Measurements from ENCODE around the gene GP1BB.

DNA sequence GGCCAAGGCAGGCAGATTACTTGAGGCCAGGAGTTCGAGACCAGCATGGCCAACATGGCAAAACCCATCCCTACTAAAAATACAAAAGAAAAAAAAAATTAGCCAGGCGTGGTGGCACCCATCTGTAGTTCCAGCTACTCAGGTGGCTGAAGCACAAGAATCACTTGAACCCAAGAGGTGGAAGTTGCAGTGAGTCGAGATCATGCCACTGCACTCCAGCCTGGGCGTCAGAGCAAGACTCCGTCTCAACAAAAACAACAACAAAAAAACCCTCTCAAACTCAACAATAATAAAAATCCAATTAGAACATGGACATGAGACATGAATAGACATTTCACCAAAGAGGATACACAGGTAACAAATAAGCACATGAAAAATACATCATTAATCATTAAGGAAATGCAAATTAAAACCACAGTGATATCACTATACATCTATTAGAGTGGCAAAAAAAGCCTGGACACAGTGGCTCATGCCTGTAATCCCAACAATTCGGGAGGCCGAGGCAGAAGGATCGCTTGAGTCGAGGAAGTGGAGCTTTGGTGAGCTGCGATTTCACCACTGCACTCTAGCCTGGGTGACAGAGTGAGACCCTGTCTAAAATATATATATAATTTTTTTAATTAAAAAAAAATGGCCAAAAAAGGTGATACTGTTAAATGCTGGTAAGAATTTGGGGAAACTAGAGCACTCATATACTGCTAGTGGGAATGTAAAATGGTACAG is 21.8 kb upstream of the GP1BB start:
- TF ChIP-seq E2F6 (IDR thresholded peaks at IDR 0.05; ENCODE audit: borderline replicate concordance, low read depth) (no peak), CTCF (IDR thresholded peaks at IDR 0.05) (no peak), POLR2A (IDR thresholded peaks at IDR 0.05; ENCODE audit: low read length) (no peak), RNF2 (IDR thresholded peaks at IDR 0.05; ENCODE audit: borderline replicate concordance, low read depth) (no peak), ATOH8 (CRISPR knock-in tag; IDR thresholded peaks at IDR 0.05; ENCODE audit: low read depth) (no peak), JUN (IDR thresholded peaks at IDR 0.05) (no peak), EP300 (IDR thresholded peaks at IDR 0.05) (no peak)
- TF ChIP-seq, protein P1, sequence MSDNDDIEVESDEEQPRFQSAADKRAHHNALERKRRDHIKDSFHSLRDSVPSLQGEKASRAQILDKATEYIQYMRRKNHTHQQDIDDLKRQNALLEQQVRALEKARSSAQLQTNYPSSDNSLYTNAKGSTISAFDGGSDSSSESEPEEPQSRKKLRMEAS (IDR thresholded peaks at IDR 0.05): no peak
- TF ChIP-seq, protein P2, sequence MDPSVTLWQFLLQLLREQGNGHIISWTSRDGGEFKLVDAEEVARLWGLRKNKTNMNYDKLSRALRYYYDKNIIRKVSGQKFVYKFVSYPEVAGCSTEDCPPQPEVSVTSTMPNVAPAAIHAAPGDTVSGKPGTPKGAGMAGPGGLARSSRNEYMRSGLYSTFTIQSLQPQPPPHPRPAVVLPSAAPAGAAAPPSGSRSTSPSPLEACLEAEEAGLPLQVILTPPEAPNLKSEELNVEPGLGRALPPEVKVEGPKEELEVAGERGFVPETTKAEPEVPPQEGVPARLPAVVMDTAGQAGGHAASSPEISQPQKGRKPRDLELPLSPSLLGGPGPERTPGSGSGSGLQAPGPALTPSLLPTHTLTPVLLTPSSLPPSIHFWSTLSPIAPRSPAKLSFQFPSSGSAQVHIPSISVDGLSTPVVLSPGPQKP (IDR thresholded peaks at IDR 0.05; ENCODE audit: low read depth, low read length): no peak

Measured in A549 (cell line).